ENCODE results near the gene LMLN. TPM values are rescaled to one million over a fixed set of nuclear protein-coding genes. Genes with fewer than 3 reads are reported as not detected.

Gene LMLN
- total and polyA plus RNA-seq, 4 donors, result 2.4 to 17.2 (median 8.2) TPM

DNA sequence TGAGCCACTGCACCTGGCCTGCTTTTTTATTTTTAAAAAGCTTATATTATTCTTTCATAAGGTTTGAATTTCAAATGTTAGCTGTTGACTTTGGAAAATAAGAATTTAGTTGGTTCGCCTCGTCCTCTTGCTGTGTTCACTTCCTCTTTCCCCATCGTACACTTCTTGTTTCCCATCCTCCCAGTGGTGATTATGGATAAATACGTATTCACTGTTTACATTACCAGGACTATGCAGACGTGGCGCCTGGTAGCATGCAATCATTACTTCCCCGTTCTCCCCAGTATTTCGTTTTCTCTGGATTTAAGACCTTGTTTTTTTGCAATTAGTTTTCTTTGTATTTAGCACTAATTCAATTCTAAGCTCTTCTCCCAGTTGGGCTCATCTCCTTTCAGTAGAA is 70.1 kb downstream of the LMLN start:
- DNase-seq, result peak in 1 of 3 donors; percentile 17
- Histone ChIP-seq H3K9ac (ENCODE audit: insufficient read depth in 1 of 2, low read length in 2 of 2) (no peak overlapping the region), H3K9me3 (ENCODE audit: control insufficient read depth in 4 of 4, insufficient read depth in 3 of 4, low read length in 3 of 4) (no peaks in the 10 kb centered on the region), H3K4me1 (ENCODE audit: control insufficient read depth in 5 of 5, insufficient read depth in 5 of 5, low read length in 5 of 5) (peaks cover 0 to 8% (median 0%) of the 10 kb centered on the region in 5 donors), H3K27me3 (ENCODE audit: control insufficient read depth in 3 of 3, insufficient read depth in 3 of 3, low read length in 2 of 3) (no peaks in the 10 kb centered on the region), H3K4me3 (no peak overlapping the region), H3K27ac (ENCODE audit: low read depth in 1 of 2, low read length in 1 of 2) (no peak overlapping the region), H3K36me3 (ENCODE audit: control insufficient read depth in 4 of 4, insufficient read depth in 4 of 4, low read length in 4 of 4) (peaks cover 0 to 3% (median 1%) of the 10 kb centered on the region in 4 donors)
- no peak for ATAC-seq (ENCODE audit: insufficient read depth, low FRiP score)
- 30 to 62% methylated on average over 8 of the region's 8 CpGs for WGBS, 2 donors
- TF ChIP-seq CTCF (IDR thresholded peaks at IDR 0.05; ENCODE audit: control extremely low read depth, extremely low read depth), result no peak

DNA sequence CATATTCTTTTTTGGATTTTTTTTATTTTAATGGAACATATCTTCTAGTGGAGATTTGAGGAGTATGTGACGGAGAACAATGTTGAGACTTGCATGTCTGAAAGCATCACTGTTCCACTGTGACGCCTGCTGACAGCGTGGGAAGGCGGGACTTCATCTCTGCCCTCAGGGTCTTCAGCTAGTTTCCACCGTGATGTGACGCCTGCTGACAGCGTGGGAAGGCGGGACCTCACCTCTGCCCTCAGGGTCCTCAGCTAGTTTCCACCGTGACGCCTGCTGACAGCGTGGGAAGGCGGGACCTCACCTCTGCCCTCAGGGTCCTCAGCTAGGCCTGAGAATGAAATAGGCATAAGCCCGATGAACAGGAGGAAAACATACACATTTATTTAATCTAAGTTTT is 70.7 kb downstream of the LMLN start:
- DNase-seq (no peak), ATAC-seq (ENCODE audit: insufficient read depth, low FRiP score) (no peak)
- no peak overlapping the region for H3K4me3 ChIP-seq
- no peak overlapping the region for H3K27ac ChIP-seq (ENCODE audit: low read depth in 1 of 2, low read length in 1 of 2)
- no peaks in the 10 kb centered on the region for H3K27me3 ChIP-seq (ENCODE audit: control insufficient read depth in 3 of 3, insufficient read depth in 3 of 3, low read length in 2 of 3)
- TF ChIP-seq CTCF (IDR thresholded peaks at IDR 0.05; ENCODE audit: control extremely low read depth, extremely low read depth), result no peak
- H3K4me1 ChIP-seq (ENCODE audit: control insufficient read depth in 5 of 5, insufficient read depth in 5 of 5, low read length in 5 of 5), result peaks cover 0 to 8% (median 0%) of the 10 kb centered on the region in 5 donors
- H3K9me3 ChIP-seq (ENCODE audit: control insufficient read depth in 4 of 4, insufficient read depth in 3 of 4, low read length in 3 of 4), result no peaks in the 10 kb centered on the region
- 92% methylated on average over 13 of the region's 13 CpGs for WGBS, 2 donors
- peaks cover 0 to 3% (median 0%) of the 10 kb centered on the region in 4 donors for H3K36me3 ChIP-seq (ENCODE audit: control insufficient read depth in 4 of 4, insufficient read depth in 4 of 4, low read length in 4 of 4)
- no peak overlapping the region for H3K9ac ChIP-seq (ENCODE audit: insufficient read depth in 1 of 2, low read length in 2 of 2)

GRCh38 chr3:198032039-198032936 is 72.3 kb downstream of the LMLN start:
- no peaks in the 10 kb centered on the region for H3K9me3 ChIP-seq (ENCODE audit: control insufficient read depth in 4 of 4, insufficient read depth in 3 of 4, low read length in 3 of 4)
- peaks cover 0 to 3% (median 1%) of the 10 kb centered on the region in 4 donors for H3K36me3 ChIP-seq (ENCODE audit: control insufficient read depth in 4 of 4, insufficient read depth in 4 of 4, low read length in 4 of 4)
- no peaks in the 10 kb centered on the region for H3K27me3 ChIP-seq (ENCODE audit: control insufficient read depth in 3 of 3, insufficient read depth in 3 of 3, low read length in 2 of 3)
- 65 to 70% methylated on average over 18 of the region's 18 CpGs for WGBS, 2 donors
- no peak overlapping the region for H3K4me3 ChIP-seq
- DNase-seq, result peak; percentile 18 to 41 (median 27)
- ATAC-seq (ENCODE audit: insufficient read depth, low FRiP score), result no peak
- no peak for TF ChIP-seq CTCF (IDR thresholded peaks at IDR 0.05; ENCODE audit: control extremely low read depth, extremely low read depth)
- no peak overlapping the region for H3K27ac ChIP-seq (ENCODE audit: low read depth in 1 of 2, low read length in 1 of 2)
- H3K4me1 ChIP-seq (ENCODE audit: control insufficient read depth in 5 of 5, insufficient read depth in 5 of 5, low read length in 5 of 5), result peaks cover 0 to 8% (median 0%) of the 10 kb centered on the region in 5 donors
- no peak overlapping the region for H3K9ac ChIP-seq (ENCODE audit: insufficient read depth in 1 of 2, low read length in 2 of 2)

Data from lung (tissue), 12 donors.